Testis (tissue), 2 donors: ENCODE data around the gene SIL1.

Experiments used
- POLR2A ChIP-seq: fragments of 450-650 bp; IDR thresholded peaks from one replicate; pipeline ENCODE4 v1.6.1; 2017; ENCODE audit warnings: antibody characterized with exemption, mild to moderate bottlenecking, moderate library complexity
- TF ChIP-seq, protein P1 (sequence below), 3 experiments: fragments of 450-650 bp in 2 of 3; fragments of 200-600 bp in 1 of 3; sonication (generic) in 1 of 3; IDR thresholded peaks; one replicate each; pipeline ENCODE4 v1.5.1; 2016 to 2019; ENCODE audit warnings: antibody characterized with exemption in 3 of 3, mild to moderate bottlenecking in 2 of 3, moderate library complexity in 1 of 3

DNA sequence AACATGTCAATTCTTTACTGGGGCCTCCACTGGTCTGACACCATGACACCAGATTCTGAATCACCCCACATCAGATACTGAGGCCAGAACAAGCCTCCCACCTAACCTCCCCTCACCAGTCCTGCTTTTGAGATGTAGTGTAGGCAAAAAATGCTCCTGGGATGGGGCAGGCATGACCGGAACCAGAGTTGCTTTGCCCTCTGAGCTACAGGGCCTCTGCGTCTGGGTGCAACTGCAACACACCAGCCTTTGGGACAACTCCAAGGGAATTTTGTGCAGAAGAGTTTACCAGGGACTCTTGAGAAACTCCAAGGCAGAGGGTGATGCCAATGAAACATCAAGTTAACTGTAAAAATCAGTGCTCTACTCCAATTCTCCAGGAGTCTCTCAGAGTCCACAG lies 79.4 kb downstream of the SIL1 start:
- no peak for TF ChIP-seq POLR2A
- TF ChIP-seq, protein P1, sequence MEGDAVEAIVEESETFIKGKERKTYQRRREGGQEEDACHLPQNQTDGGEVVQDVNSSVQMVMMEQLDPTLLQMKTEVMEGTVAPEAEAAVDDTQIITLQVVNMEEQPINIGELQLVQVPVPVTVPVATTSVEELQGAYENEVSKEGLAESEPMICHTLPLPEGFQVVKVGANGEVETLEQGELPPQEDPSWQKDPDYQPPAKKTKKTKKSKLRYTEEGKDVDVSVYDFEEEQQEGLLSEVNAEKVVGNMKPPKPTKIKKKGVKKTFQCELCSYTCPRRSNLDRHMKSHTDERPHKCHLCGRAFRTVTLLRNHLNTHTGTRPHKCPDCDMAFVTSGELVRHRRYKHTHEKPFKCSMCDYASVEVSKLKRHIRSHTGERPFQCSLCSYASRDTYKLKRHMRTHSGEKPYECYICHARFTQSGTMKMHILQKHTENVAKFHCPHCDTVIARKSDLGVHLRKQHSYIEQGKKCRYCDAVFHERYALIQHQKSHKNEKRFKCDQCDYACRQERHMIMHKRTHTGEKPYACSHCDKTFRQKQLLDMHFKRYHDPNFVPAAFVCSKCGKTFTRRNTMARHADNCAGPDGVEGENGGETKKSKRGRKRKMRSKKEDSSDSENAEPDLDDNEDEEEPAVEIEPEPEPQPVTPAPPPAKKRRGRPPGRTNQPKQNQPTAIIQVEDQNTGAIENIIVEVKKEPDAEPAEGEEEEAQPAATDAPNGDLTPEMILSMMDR (IDR thresholded peaks at IDR 0.05), result no peak
